Neural progenitor cell (in vitro differentiated cells): ENCODE results near the gene WASHC4.

Source experiments
- EZH2 ChIP-seq: fragments of 200-600 bp; sonication (generic); IDR thresholded peaks from 2 replicates; pipeline ENCODE4 v1.6.1; 2017; ENCODE audit warnings: antibody characterized with exemption, mild to moderate bottlenecking, moderate library complexity
- TF ChIP-seq, protein P1 (sequence below): fragments of 200-600 bp; sonication (generic); IDR thresholded peaks from 2 replicates; pipeline ENCODE4 v1.5.1; 2017; ENCODE audit warnings: antibody characterized with exemption, mild to moderate bottlenecking

DNA sequence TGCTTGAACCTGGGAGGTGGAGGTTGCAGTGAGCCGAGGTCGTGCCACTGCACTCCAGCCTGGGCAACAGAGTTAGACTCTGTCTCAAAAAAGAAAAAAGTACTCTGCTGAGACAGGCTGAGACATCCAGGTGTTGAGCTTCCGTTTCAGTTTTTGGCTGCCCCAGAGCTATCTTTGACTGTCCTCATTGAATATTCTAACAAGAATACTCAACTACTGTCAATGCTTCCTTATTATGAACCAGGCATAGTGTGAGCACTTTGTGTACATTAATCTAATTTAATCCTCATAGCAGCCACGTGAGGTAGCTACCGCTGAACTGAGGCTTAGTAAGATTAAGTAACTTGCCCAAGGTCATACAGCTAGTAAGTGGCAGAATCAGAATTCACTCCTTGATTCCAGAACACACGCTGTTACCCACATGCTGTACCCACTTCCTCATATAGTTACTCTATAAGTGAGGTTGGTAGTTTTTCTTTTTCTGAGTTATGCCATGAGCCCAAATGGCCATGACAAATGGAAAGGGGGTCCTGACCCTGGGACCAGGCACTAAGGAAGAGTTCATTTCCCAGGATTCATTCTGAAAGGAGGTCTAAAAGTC is 34.5 kb upstream of the WASHC4 start:
- TF ChIP-seq, protein P1, sequence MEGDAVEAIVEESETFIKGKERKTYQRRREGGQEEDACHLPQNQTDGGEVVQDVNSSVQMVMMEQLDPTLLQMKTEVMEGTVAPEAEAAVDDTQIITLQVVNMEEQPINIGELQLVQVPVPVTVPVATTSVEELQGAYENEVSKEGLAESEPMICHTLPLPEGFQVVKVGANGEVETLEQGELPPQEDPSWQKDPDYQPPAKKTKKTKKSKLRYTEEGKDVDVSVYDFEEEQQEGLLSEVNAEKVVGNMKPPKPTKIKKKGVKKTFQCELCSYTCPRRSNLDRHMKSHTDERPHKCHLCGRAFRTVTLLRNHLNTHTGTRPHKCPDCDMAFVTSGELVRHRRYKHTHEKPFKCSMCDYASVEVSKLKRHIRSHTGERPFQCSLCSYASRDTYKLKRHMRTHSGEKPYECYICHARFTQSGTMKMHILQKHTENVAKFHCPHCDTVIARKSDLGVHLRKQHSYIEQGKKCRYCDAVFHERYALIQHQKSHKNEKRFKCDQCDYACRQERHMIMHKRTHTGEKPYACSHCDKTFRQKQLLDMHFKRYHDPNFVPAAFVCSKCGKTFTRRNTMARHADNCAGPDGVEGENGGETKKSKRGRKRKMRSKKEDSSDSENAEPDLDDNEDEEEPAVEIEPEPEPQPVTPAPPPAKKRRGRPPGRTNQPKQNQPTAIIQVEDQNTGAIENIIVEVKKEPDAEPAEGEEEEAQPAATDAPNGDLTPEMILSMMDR, result no peak
- TF ChIP-seq EZH2, result no peak
